Islet of Langerhans (tissue), 1 donor: ENCODE results near the gene BCL2L11.
A peak's percentile ranks its signal among the peaks of the same experiment; 100 is the strongest.

Experiments used
- FAIRE-seq: peaks from one replicate; lab custom pipeline; 2011; peaks lifted over from hg19 to GRCh38; lab: Jason Lieb, UNC

The BCL2L11 gene

DNA sequence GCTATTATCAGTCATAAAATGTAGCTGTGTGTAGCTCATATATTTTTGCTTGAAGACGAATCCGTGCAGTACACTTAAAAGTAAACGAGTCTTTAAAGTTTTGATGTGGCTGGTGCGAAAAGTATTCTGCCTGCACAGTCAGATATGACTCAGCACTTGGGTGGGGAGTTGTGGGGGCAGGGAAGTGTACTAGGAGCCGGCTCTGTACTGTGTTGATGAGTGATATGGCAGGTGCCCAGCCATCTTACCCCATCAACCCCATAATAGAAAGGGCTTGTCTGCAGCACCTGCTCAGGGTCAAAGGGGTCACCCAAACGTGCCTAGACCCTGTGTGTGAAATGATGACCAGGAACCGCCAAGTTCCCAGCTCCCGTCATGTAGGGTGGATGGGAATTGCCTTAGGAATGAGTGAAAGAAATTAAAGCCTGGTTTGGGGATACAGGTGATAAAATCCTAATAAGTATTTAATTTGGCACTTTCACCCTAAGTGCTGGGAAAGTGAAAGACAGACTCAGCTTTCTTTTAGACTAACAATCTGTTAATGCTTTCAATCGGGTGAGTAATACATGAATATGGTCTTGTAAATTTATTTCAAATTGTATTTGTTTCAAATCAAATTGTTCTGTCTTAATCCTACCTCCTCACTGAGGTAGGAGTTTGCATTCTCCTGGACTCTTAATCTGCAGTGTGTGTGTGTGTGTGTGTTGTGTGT is 48.0 kb downstream of the BCL2L11 start:
- no peak for FAIRE-seq

DNA sequence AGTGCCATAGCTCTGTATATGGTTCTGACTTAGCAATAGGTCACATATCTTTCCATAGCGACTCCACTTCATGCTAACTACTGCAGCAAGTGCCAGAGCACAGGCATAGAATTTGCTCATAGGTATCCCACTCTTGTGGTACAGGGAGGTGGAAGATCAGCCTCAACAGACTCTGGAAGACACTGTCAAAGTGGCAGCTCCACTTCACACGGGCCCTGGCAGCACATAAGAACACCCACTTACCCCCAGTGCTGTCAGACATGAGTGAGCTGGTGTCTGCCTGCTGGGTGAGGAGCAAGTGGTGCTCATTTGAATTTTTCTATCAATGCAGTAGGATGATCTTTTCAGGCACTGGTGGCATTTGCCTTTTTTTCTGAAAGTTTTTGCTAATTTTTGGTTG is 48.6 kb downstream of the BCL2L11 start:
- FAIRE-seq: no peak

DNA sequence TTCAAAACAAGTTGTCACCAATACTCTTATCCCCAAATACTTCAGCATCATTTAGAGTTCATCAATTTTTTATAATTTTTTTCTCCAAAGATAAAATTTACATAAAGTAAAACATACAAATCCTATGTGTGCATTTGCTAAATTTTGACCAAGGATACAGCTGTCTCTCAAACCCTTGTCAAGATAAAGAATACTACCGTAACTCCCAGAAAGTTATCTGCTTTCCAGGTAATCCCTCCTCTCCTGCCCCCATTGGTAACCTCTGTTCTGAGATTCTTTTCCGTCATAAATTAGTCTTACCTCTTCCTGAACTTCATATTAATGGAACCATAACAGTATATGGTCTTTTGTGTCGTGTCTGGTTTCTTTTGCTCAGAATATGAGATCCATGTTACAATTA is 49.2 kb downstream of the BCL2L11 start:
- no peak for FAIRE-seq

DNA sequence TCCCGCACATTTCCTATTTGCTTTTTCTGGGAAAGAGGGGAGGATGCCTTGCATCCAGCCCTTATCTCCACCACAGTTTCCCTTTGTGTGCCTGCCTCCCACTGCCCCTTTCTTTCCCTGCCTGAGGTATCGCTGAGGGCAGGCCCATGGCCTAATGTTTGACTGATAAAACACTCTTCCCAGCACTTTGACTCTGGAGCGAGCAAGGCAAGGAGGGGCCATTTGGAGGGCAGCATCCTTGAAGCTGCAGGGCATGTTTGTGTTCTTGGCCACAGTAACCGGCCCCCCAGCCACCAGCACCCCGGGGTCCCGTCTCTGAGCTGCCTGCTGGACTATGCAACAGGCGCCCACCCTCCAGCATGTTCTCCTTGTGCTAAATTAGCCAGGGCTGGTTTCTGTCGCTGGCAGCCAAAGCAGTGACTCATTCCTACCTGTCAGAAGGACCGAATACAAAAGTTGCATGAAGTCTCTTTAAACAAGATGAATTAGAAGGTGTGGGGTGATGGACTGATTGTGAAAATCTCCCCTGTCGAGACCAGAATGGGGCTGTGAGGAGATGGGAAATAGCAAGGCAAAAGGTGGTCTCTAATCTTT is 50.7 kb downstream of the BCL2L11 start:
- no peak for FAIRE-seq

DNA sequence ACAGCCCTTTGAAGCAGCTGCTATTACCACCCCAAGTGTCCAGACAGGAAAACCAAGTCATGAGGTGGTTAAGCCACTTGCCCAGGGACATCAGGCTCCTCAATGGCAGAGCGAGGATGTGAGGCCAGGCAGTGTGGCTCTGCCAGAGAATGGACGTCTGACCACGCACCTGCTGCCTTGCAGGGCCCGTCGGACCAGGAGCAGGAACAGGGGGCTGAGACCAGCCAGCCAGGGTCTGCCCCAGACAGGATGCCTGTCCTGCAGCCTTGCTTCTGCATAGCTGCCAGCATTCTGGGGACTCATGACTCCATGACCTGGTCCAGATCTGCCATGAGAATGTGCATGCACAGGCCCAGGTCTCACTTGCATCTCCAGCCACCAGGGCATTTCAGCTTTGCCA is 52.0 kb downstream of the BCL2L11 start:
- FAIRE-seq: no peak

DNA sequence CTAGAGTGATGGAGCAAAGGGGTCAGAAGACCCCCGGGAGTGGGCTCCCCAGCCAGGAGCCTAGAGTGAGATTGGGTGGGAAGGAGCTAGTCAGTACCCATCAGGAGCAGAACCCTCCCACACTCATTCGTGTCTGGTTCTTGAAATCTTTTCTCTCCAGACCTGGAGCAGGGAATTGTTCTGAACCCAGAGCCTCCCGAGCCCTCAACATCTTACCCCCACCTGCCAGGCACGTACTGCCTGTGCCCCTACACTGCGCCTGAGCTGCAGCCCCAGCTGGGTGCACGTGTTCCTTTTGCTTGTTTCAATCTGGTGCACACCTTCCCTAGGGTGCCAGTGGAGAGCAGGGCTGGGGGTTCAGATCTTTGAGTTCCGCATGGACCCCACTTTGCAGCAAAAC is 52.6 kb downstream of the BCL2L11 start:
- no peak for FAIRE-seq

DNA sequence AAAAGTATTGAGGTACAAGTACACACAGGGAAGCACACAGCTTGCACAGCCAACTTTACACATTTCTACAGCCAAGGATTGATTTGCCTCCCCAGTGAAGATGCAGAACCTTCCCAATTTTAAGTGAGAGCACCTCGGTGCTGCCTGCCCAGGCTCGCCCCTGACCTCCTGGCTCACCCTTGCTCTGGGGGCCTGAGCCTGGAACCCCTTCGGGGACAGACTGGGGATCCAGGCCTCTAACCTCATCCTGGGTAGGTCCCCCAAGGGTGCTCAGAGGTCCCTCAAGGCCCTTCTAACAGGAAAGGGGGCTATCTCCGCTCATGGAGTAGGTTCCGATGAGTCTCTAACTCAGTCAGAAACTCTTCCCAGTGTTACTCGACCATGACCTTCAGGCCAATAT is 53.1 kb downstream of the BCL2L11 start:
- FAIRE-seq: no peak

DNA sequence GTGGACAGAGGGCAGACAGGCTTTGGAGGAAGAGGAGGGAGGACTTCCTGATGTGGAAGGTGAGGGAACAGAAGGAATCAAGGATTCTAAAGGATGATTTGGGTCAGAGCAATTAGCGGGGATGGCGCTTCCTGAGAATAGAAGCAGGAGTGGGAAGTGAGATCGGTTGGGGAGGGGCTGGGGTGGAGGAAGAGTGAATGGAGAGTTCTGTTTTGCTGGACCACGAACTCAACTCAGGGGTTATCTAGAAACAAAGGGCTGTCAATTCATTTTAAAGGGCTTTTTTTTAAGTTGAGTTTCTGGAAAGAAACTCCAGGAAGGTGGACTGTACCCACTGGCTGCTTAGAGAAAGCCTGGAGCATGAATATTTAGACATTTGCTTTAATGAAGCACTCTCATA is 54.9 kb downstream of the BCL2L11 start:
- FAIRE-seq: no peak

DNA sequence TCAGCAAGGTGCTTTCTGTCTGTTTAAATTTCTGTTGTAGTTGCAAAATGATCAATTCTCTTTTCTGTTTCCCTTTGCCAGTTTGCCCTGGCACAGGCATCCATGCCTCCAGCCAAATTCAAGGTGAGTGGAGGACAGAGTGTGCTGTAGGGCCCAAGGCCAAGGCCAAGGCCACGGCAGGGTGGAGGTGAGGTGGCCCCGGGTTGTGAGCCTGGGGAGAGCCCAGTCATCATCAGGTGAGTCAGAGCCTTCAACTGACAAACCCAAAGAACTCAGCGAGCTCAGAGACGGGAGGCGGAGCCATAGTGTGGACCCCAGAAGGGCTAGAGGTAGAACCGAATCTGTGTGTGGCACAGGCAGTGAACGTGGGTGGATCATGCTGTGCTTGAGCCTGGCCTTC is 55.7 kb downstream of the BCL2L11 start:
- no peak for FAIRE-seq

DNA sequence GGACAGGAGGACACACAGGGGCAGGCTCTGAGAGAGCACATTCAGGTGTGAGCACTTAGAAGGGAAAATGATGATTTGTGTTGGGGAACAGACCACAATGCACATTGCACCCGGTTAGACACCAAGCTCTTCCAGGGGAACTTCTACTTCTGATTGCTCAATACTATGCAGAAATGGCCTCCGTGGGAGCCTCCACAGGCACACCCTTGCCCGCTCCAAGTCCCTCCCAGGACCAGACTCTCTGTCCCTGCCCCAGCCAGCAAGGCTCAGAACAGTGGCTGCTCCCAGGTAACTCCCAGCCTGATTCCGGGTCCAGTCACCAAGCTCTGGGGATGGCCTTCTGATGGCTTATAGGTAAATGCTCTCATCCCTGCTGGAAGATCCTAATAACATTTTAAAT is 56.2 kb downstream of the BCL2L11 start:
- FAIRE-seq: no peak

DNA sequence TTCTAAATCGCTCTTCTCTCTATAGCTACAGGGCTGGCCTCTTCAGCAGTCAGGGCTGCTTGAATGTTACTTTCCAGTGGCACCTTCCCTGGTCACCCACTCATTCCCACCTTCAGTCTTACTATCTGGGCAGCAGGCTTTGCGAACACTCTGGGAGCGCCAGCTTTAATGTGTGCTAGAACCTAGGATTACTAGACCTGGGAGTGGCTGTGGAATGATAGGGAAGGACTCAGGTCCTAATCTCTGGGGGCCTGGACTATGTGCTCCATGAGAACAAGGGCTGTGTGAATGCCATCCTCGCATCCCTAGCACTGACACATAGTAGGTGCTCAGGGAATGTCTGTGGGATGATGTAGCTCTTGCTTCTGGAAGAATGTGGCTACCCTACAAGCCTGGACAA is 57.6 kb downstream of the BCL2L11 start:
- FAIRE-seq: no peak

DNA sequence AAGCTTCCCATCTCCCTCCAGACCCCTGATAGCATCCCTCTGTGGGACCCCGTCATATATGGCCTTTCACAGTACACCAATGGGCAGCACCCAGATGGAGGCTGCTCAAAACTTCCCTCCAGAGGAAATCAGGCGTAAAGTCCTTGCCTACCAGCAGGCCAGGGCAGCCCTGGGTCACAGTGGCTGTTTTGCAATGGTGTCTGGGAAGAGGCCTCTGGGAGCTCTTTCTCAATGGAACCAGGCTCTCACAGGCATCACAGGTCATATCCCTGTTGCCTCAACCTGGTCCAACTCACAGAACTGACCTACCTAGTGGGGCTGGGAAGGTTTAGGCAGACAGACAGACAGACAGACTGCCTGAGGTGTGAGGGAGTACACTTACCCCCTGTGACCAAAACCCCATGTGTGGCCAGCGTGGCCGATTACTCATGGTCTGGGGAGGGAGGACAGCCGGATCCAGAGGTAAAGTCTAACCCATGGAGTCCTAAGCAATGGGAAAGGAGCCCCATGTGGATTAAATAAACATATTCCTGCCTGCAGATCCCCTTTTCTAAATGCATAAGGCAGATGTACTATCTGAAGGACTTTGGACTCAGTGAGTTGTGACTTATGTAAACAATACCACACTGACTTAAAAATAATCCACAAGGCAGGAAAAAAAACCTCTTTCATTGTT is 58.2 kb downstream of the BCL2L11 start:
- FAIRE-seq: peak; percentile 79

DNA sequence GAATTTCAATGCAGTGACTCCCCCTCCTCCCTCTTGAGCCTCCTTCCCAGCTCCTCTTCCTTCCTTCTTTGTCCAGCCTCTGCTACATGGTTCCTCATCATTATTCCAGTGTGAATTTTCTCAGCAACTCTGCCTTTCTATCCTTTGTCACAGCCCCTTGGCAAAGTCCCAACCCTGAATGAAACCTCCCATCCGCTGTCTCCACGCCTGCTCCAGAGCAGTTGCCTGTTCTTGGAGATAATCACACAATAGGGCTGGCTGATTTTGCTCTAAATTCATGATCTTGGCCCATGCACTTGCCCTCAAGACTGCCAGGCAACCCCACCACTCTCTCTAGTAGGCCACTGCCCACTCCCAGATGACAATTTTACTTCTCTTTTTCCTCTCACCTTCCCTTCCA is 61.4 kb downstream of the BCL2L11 start:
- no peak for FAIRE-seq

DNA sequence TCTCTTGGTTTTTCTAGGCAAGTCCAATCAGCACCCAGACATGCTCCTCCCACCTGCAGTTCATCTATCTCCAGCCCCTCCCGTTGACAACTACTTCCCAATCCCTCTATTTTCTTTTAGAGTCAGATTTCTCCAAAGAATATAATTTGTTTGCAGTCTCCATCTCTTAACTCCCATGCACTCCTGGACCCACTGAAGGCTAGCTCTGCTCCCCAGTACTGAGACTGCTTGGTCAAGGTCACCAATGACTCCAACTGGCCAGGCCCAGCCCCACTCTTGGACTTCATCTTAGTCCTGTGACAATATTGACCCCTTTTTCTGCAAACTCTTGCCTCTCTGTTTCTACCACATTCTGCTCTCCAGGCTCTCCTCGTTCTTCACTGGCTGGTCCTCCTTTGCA is 62.0 kb downstream of the BCL2L11 start:
- FAIRE-seq: no peak

DNA sequence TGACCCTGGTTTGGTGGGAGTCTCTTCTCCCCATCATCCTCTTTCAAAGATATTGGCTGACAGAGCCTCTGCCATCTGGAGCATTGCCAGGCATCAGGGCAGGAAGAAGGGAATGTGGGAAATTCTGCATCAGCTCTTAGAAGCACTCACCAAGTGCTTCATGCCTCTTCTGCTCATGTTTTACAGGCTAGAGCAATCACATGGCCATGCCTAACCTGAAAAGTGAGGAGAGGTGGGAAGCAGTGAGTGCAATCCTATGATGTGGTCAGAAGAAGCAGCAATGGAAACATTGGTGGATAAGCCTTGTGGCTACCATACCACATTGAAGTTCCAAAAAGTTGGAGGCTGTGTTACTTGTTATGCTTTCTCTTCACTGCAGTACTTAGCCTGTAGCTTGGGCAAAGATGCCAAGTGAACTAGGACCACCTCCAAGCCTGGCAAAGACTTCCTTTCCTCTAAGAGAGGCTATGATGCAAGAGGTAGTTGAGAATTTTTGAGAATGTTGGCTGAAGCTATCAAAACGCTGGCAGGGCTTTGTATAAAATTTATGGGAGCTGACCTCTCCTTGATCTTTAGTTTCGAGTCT is 64.1 kb downstream of the BCL2L11 start:
- no peak for FAIRE-seq

DNA sequence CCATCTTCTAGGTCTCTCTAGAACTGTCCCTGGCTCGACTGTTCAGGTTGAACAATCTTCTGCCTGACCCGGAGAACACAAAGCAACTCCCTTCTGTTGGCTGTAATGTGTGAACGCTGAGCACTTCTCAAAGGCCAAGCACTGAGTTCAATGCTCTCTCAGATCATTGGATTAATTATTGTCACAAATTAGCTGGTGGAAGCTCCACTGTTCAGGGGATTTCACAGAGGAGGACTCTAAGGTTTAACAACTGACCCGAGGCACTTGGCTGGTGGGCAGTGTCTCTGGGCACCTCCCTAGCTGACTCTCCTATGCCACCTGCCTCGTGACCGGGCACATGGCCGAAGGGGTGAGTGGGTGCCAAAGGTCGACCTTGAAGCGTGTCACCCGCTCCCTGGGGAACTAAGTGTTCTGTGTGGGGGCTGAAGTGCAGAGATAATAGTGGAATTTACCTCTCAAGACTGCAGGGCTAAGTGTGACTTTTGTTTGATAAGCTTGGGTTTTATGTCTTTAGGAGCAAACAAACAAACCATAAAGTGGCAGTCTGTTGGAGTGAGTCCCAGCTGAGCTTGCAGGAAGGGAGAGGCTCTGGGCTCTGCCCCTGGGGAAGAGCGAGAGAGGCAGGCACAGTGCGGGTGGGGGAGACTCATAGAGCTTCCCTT is 64.8 kb downstream of the BCL2L11 start:
- no peak for FAIRE-seq

DNA sequence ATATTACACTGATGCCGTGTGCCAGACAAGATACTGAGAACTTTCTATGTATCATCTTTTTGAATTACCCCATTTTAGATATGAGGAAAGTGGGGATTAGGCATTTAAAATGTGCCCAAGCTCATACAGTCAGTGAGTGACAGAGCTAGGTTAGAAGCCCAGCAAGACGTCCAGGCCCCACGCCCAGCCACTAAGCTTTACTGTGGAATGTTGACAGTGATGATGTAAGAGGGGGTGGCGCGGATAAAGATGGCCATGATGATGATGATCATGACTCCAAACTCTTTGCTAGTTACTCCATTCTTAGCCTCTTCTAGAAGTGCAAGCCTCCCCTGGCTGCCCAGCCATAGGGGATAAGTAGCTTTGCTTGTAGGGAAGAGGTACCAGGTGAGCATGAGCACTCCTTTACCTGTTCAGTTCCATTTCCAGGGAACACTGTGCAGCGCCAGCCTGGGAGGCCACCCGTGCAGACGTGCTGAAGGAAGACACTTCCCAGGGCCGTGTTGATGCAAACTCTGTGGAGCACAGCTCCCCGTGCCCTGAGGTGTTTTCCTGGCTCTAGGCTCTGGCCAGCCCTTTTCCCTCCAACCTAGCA is 65.5 kb downstream of the BCL2L11 start:
- no peak for FAIRE-seq

DNA sequence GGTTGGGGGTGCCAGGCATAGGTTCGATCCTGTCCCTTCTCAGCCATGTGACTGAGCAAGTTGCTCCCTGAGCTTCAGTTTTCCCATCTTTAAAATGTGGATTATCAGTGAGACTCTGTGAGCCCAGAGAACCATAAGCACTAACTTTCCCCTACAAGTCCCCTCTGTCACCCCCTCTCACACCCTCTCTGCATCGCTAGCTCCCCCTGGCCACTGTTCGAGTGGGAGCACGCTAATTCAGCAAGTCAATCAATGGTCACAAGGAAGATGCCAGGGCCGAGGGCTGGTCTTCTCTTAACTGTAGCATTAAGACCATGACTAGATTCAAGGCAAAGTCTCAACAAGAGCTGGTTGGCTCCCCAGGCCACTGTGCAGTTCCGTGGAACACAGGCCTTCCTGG is 66.2 kb downstream of the BCL2L11 start:
- FAIRE-seq: no peak

DNA sequence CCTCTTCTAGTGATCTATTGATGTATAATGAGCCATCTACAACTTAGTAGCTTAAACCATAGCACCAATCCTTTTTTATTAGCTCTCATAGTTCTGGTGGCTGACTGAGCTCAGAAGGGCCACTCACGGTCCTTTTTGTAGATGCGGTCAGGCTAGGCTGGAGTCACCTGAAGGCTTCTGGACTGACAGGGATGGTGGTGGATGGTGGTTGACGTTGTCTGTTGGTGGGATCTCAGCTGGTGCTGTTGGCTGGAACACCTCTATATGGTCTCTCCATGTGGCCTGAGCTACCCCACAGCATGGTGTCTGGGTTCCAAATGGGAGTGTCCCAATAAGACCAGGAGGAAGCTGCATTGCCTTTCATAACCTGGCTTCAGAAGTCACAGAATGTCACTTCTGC is 68.0 kb downstream of the BCL2L11 start:
- no peak for FAIRE-seq

DNA sequence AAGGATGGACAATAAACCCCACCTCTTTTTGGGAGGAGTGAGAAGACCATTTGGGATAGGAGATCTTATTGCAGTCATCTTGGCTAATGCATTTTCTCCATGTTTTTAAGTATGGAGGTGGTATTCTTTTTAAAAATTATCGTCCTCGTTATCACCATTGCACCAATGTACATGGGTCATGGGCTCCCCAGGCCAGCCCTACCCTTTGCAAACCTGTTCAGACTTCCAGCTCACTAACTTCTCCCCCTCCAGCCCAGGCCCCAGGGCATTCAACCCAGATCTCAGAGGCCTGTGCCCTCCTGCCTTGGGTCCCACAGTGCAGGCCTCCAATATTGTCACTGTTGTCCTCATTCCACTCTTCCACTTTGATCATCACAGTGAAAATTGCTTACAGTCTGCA is 68.4 kb downstream of the BCL2L11 start:
- FAIRE-seq: no peak

DNA sequence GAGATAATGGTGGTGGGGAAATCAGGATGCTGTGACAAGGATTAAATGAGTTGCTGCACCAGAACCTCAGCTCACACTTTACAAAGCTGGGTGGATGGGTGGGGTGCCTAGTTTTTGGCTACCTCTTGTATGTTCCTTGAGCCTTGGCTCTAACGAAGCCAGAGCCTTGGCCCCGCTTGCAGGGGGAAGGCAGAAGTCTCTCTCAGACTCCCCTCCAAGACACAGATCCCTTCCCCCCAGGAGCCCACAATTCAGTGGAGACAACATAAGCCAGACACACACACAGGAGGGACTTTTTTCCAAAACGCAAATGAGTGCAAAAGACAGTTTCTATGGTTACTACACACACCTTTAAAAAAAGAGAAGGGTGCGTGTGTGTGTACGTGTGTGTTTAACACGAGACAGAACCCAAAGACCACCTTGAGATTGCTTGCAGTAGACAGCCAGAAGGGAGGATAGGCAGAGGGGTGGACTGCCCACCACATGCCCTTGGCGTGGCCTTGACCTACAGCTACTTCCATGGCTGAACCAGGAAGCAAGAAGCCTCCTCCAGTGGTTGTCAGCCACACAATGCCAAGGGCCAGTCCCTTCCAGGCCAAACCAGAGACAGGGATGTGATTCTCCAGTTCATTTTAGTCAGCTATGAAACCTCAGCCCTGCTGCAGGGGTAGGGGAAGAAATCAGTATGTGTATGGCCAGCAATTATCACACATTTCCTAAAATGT is 70.3 kb downstream of the BCL2L11 start:
- FAIRE-seq: no peak

DNA sequence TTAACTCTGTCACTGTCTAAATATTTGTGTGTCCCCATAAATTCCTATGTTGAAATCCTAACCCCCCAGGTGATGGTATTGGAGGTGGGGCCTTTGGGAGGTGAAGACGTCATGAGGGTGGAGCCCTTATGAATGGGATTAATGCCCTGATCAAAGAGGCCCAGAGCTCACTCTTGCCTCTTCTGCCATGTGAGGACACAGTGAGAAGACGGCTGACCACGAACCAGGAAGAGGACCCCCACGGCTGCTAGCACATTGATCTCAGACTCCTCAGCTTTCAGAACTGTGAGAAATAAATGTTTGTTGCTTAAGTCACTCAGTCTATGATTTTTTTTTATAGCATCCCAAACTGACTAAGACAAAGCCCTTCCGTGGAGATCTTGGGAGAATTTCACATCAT is 71.2 kb downstream of the BCL2L11 start:
- no peak for FAIRE-seq
